M059J (cell line): Measurements from ENCODE around the gene TBC1D8. TPM values are rescaled to one million over a fixed set of nuclear protein-coding genes. Genes with fewer than 3 reads are reported as not detected.

Experiments
- total RNA-seq: library from RNA; depleted of rRNA; stranded (reverse); fragments of >200 nt; shearing (Covaris generic); gene quantifications from 2 replicates; pipeline ENCODE4 v1.2.3, GENCODE V29; 2014; rRNA removed

Gene TBC1D8
- total RNA-seq, 1 experiment from 2014 or later = 9.3 TPM

Other genes with a start within 250 kb of the TBC1D8 start
- 564 and 864 TPM in 2 replicates for gene RPL31, start 149.1 kb downstream of the TBC1D8 start, total RNA-seq
- gene CNOT11, start 101.5 kb upstream of the TBC1D8 start, total RNA-seq = 43.1 and 57.1 TPM in 2 replicates
- 4.6 and 9.3 TPM in 2 replicates for gene RNF149, start 157.3 kb upstream of the TBC1D8 start, total RNA-seq
- 0.15 and 0.86 TPM in 2 replicates for gene CREG2, start 236.1 kb upstream of the TBC1D8 start, total RNA-seq